B cell (primary cell): ENCODE results near the gene PROC.

Source experiments
- EZH2 ChIP-seq: IDR thresholded peaks from 2 replicates; pipeline ENCODE4 v1.6.1; 2012; ENCODE audit warnings: borderline replicate concordance, low read depth, mild to moderate bottlenecking, moderate library complexity, low read length; ENCODE audit not compliant: insufficient read depth, poor library complexity, severe bottlenecking
- TF ChIP-seq, protein P1 (sequence below): fragments of 200-600 bp; IDR thresholded peaks from one replicate; pipeline ENCODE4 v1.8.0; 2022; ENCODE audit warnings: antibody characterized with exemption, mild to moderate bottlenecking

DNA sequence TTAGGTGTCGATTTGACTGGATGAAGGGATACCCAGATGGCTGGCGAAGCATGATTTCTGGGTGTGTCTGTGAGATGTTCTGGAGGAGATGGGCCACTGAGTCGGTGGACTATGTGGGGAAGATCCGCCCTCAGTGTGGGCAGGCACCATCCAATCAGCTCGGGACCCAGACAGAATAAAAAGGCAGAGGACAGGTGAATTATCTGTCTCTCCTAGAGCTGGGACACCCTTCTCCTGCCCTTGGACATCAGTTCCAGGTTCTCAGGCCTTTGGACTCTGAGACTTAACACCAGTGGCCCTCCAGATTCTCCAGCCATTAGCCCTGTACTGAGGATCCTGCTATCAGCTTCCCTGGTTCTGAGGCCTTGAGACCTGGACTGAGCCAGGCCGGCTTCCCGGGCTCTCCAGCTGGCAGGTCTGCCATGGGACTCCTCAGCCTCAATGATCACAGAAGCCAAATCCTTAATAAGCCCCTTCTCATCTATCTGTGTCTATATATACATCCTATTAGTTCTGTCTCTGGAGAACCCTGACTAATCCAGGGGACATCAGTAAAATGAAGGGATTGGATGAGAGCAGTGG lies 11.7 kb downstream of the PROC start:
- TF ChIP-seq, protein P1, sequence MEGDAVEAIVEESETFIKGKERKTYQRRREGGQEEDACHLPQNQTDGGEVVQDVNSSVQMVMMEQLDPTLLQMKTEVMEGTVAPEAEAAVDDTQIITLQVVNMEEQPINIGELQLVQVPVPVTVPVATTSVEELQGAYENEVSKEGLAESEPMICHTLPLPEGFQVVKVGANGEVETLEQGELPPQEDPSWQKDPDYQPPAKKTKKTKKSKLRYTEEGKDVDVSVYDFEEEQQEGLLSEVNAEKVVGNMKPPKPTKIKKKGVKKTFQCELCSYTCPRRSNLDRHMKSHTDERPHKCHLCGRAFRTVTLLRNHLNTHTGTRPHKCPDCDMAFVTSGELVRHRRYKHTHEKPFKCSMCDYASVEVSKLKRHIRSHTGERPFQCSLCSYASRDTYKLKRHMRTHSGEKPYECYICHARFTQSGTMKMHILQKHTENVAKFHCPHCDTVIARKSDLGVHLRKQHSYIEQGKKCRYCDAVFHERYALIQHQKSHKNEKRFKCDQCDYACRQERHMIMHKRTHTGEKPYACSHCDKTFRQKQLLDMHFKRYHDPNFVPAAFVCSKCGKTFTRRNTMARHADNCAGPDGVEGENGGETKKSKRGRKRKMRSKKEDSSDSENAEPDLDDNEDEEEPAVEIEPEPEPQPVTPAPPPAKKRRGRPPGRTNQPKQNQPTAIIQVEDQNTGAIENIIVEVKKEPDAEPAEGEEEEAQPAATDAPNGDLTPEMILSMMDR = no peak
- no peak for TF ChIP-seq EZH2
